ENCODE data around the gene SPSB2. TPM values are rescaled to one million over a fixed set of nuclear protein-coding genes. Genes with fewer than 3 reads are reported as not detected.
"Not testable (repeated sequence)": the region's sequence is repeated elsewhere in the genome, so short reads cannot be mapped to it uniquely, and the experiment has no call there.

SPSB2 gene
- total and polyA plus RNA-seq, 2 donors (not counting 1 experiment from before 2014, with no cell fraction given), result 9.4 to 16.0 TPM

GRCh38 chr12:6896846-6897435, 23.8 kb upstream of the SPSB2 start:
- Histone ChIP-seq H3K4me2 (replicated peaks; ENCODE audit: low read depth, low read length, poor library complexity, severe bottlenecking) (no peak overlapping the region), H3K27me3 (replicated peaks in 1 of 4; ENCODE audit: control extremely low read depth in 1 of 4, control insufficient read depth in 3 of 4, insufficient read depth in 4 of 4, low read length in 3 of 4) (no peaks in the 10 kb centered on the region), H3K4me3 (ENCODE audit: control extremely low read depth in 1 of 5, extremely low read depth in 1 of 5, insufficient read depth in 1 of 5, low read depth in 2 of 5, low read length in 4 of 5) (no peak overlapping the region), H3K27ac (ENCODE audit: low read length in 2 of 2) (no peak overlapping the region), H3K36me3 (replicated peaks in 1 of 2; ENCODE audit: control extremely low read depth in 1 of 2, control insufficient read depth in 1 of 2, extremely low read depth in 1 of 2, insufficient read depth in 2 of 2, low read length in 1 of 2) (no peaks in the 10 kb centered on the region), H3K9ac (ENCODE audit: low read length) (no peak overlapping the region), H3K79me2 (ENCODE audit: control insufficient read depth, insufficient read depth, low read length) (peaks cover 4% of the 10 kb centered on the region), H3K4me1 (ENCODE audit: control insufficient read depth in 2 of 2, insufficient read depth in 2 of 2, low read length in 2 of 2) (peaks cover 0 to 7% of the 10 kb centered on the region in 2 donors), H2AFZ (ENCODE audit: insufficient read depth, low read depth, low read length, poor library complexity, severe bottlenecking) (no peak overlapping the region), H3K9me3 (ENCODE audit: control extremely low read depth in 1 of 3, control insufficient read depth in 2 of 3, insufficient read depth in 1 of 3, low read length in 2 of 3) (no peaks in the 10 kb centered on the region), H4K20me1 (ENCODE audit: control insufficient read depth, insufficient read depth, low read length, poor library complexity, severe bottlenecking) (no peaks in the 10 kb centered on the region)
- ATAC-seq (ENCODE audit: low read depth) (no peak), DNase-seq (no peak)
- no peaks in the 10 kb centered on the region for H3K9me3 Mint-ChIP-seq (ENCODE audit: insufficient read depth)
- ChIA-PET CTCF (interaction anchor here (3.3 kb wide), 1 partner anchor 24 kb away, joined by 10 read pairs; the partner anchor contains the start of gene SPSB2), POLR2A (interaction anchor here (0.7 kb wide), 1 partner anchor 24 kb away, joined by 3 read pairs; the partner anchor contains the start of gene SPSB2)
- H3K27ac Mint-ChIP-seq, result no peak overlapping the region
- WGBS (ENCODE audit: insufficient coverage), result 89% methylated on average over 5 of the region's 6 CpGs
- TF ChIP-seq EZH2 (IDR thresholded peaks at IDR 0.05; ENCODE audit: borderline replicate concordance, insufficient read depth, low read depth, low read length, poor library complexity, severe bottlenecking) (no peak), CTCF (IDR thresholded peaks at IDR 0.05) (no peak)
- intact Hi-C loops (cut with micrococcal nuclease), result no loop called here
- H3K4me1 Mint-ChIP-seq, result peaks cover 6% of the 10 kb centered on the region
- H3K27me3 Mint-ChIP-seq, result no peaks in the 10 kb centered on the region
- H3K4me3 Mint-ChIP-seq, result no peak overlapping the region

- no peaks in the 10 kb centered on the region for H4K20me1 ChIP-seq (ENCODE audit: control insufficient read depth, insufficient read depth, low read length, poor library complexity, severe bottlenecking)
- ChIA-PET POLR2A (interaction anchor here (0.7 kb wide), 1 partner anchor 22 kb away, joined by 6 read pairs; no protein-coding TSS in a partner anchor), CTCF (interaction anchor here (0.5 to 1.5 kb wide), 2 partner anchors 25 to 26 kb away, joined by 3 to 4 read pairs; no protein-coding TSS in a partner anchor)
- ATAC-seq (ENCODE audit: low read depth) (no peak), DNase-seq (no peak)
- no CpG with 5 or more reads among the region's 3 CpGs for WGBS (ENCODE audit: insufficient coverage)
- H3K36me3 ChIP-seq (replicated peaks in 1 of 2; ENCODE audit: control extremely low read depth in 1 of 2, control insufficient read depth in 1 of 2, extremely low read depth in 1 of 2, insufficient read depth in 2 of 2, low read length in 1 of 2), result no peaks in the 10 kb centered on the region
- Mint-ChIP-seq H3K27me3 (no peaks in the 10 kb centered on the region), H3K4me3 (no peak overlapping the region), H3K9me3 (ENCODE audit: insufficient read depth) (no peaks in the 10 kb centered on the region), H3K27ac (no peak overlapping the region), H3K4me1 (peaks cover 15% of the 10 kb centered on the region)
- intact Hi-C loops (cut with micrococcal nuclease), result no loop called here
- TF ChIP-seq EZH2 (IDR thresholded peaks at IDR 0.05; ENCODE audit: borderline replicate concordance, insufficient read depth, low read depth, low read length, poor library complexity, severe bottlenecking) (no peak), CTCF (IDR thresholded peaks at IDR 0.05) (no peak)
- no peak overlapping the region for H3K9ac ChIP-seq (ENCODE audit: low read length)
- H3K27ac ChIP-seq (ENCODE audit: low read length in 2 of 2), result no peak overlapping the region
- no peaks in the 10 kb centered on the region for H3K27me3 ChIP-seq (replicated peaks in 1 of 4; ENCODE audit: control extremely low read depth in 1 of 4, control insufficient read depth in 3 of 4, insufficient read depth in 4 of 4, low read length in 3 of 4)
- H2AFZ ChIP-seq (ENCODE audit: insufficient read depth, low read depth, low read length, poor library complexity, severe bottlenecking), result no peak overlapping the region
- H3K4me1 ChIP-seq (ENCODE audit: control insufficient read depth in 2 of 2, insufficient read depth in 2 of 2, low read length in 2 of 2), result peaks cover 9 to 13% of the 10 kb centered on the region in 2 donors
- H3K79me2 ChIP-seq (ENCODE audit: control insufficient read depth, insufficient read depth, low read length), result peaks cover 4% of the 10 kb centered on the region
- H3K9me3 ChIP-seq (ENCODE audit: control extremely low read depth in 1 of 3, control insufficient read depth in 2 of 3, insufficient read depth in 1 of 3, low read length in 2 of 3), result no peaks in the 10 kb centered on the region
- H3K4me2 ChIP-seq (replicated peaks; ENCODE audit: low read depth, low read length, poor library complexity, severe bottlenecking), result no peak overlapping the region
- H3K4me3 ChIP-seq (ENCODE audit: control extremely low read depth in 1 of 5, extremely low read depth in 1 of 5, insufficient read depth in 1 of 5, low read depth in 2 of 5, low read length in 4 of 5), result no peak overlapping the region
Observed at GRCh38 chr12:6894321-6894720, 21.2 kb upstream of the SPSB2 start.

GRCh38 chr12:6892683-6893082, 19.6 kb upstream of the SPSB2 start:
- ATAC-seq (ENCODE audit: low read depth); intact Hi-C loops (cut with micrococcal nuclease); H3K9me3 Mint-ChIP-seq (ENCODE audit: insufficient read depth); H3K9ac ChIP-seq (ENCODE audit: low read length); H3K4me3 ChIP-seq (ENCODE audit: control extremely low read depth in 1 of 5, extremely low read depth in 1 of 5, insufficient read depth in 1 of 5, low read depth in 2 of 5, low read length in 4 of 5); H3K27ac ChIP-seq (ENCODE audit: low read length in 2 of 2); H3K27me3 ChIP-seq (replicated peaks in 1 of 4; ENCODE audit: control extremely low read depth in 1 of 4, control insufficient read depth in 3 of 4, insufficient read depth in 4 of 4, low read length in 3 of 4); H3K79me2 ChIP-seq (ENCODE audit: control insufficient read depth, insufficient read depth, low read length); H3K27me3 Mint-ChIP-seq; H2AFZ ChIP-seq (ENCODE audit: insufficient read depth, low read depth, low read length, poor library complexity, severe bottlenecking); DNase-seq; H3K4me2 ChIP-seq (replicated peaks; ENCODE audit: low read depth, low read length, poor library complexity, severe bottlenecking); H4K20me1 ChIP-seq (ENCODE audit: control insufficient read depth, insufficient read depth, low read length, poor library complexity, severe bottlenecking); H3K9me3 ChIP-seq (ENCODE audit: control extremely low read depth in 1 of 3, control insufficient read depth in 2 of 3, insufficient read depth in 1 of 3, low read length in 2 of 3); H3K36me3 ChIP-seq (replicated peaks in 1 of 2; ENCODE audit: control extremely low read depth in 1 of 2, control insufficient read depth in 1 of 2, extremely low read depth in 1 of 2, insufficient read depth in 2 of 2, low read length in 1 of 2): not testable (repeated sequence)
- peaks cover 9 to 13% of the 10 kb centered on the region in 2 donors for H3K4me1 ChIP-seq (ENCODE audit: control insufficient read depth in 2 of 2, insufficient read depth in 2 of 2, low read length in 2 of 2)
- Mint-ChIP-seq H3K4me3 (peak overlapping the region; percentile 87), H3K4me1 (peaks cover 15% of the 10 kb centered on the region), H3K27ac (peak overlapping the region; percentile 44)
- 100% methylated on average over 3 of the region's 3 CpGs for WGBS (ENCODE audit: insufficient coverage)
- POLR2A ChIA-PET, result interaction anchor here (0.7 kb wide), 1 partner anchor 13 kb away, joined by 7 read pairs; no protein-coding TSS in a partner anchor
- CTCF ChIA-PET, result interaction anchor here (1.1 to 2.7 kb wide), 2 partner anchors 14 to 20 kb away, joined by 4 to 77 read pairs; partner anchors contain the start of gene SPSB2

Data from B cell (primary cell).